HEK293T (cell line): ENCODE measurements around the gene PATL2.
"Not testable (repeated sequence)": the region's sequence is repeated elsewhere in the genome, so short reads cannot be mapped to it uniquely, and the experiment has no call there.

Source experiments
- ARNT ChIP-seq: fragments of 450-650 bp; IDR thresholded peaks from 2 replicates; pipeline ENCODE4 v1.6.1; 2017; ENCODE audit warnings: mild to moderate bottlenecking
- BHLHE40 ChIP-seq: fragments of 450-650 bp; IDR thresholded peaks from 2 replicates; pipeline ENCODE4 v1.6.1; 2016; ENCODE audit warnings: mild to moderate bottlenecking, moderate library complexity, borderline replicate concordance
- ELF4 ChIP-seq: fragments of 450-650 bp; IDR thresholded peaks from 2 replicates; pipeline ENCODE4 v1.6.1; 2017; ENCODE audit warnings: antibody characterized with exemption
- FOXA1 ChIP-seq: fragments of 450-650 bp; IDR thresholded peaks from 2 replicates; pipeline ENCODE4 v1.6.1; 2016; ENCODE audit warnings: mild to moderate bottlenecking
- FOXK2 ChIP-seq: fragments of 450-650 bp; IDR thresholded peaks from 2 replicates; pipeline ENCODE4 v1.6.1; 2016; ENCODE audit warnings: mild to moderate bottlenecking
- FOXM1 ChIP-seq: fragments of 450-650 bp; IDR thresholded peaks from 2 replicates; pipeline ENCODE4 v1.6.1; 2017; ENCODE audit warnings: mild to moderate bottlenecking, borderline replicate concordance
- HDGF ChIP-seq: fragments of 450-650 bp; IDR thresholded peaks from 2 replicates; pipeline ENCODE4 v1.6.1; 2017; ENCODE audit warnings: antibody characterized with exemption, borderline replicate concordance
- L3MBTL2 ChIP-seq: fragments of 450-650 bp; conservative IDR thresholded peaks from 2 replicates; pipeline ENCODE4 v1.6.1; 2016; ENCODE audit warnings: mild to moderate bottlenecking
- LEF1 ChIP-seq: fragments of 450-650 bp; IDR thresholded peaks from 2 replicates; pipeline ENCODE4 v1.6.1; 2017; ENCODE audit warnings: mild to moderate bottlenecking, borderline replicate concordance
- NFRKB ChIP-seq: fragments of 450-650 bp; IDR thresholded peaks from 2 replicates; pipeline ENCODE4 v1.6.1; 2016; ENCODE audit warnings: mild to moderate bottlenecking, moderate library complexity
- SP1 ChIP-seq: fragments of 450-650 bp; IDR thresholded peaks from 2 replicates; pipeline ENCODE4 v1.6.1; 2017
- SUZ12 ChIP-seq: fragments of 450-650 bp; IDR thresholded peaks from 2 replicates; pipeline ENCODE4 v1.6.1; 2016; ENCODE audit warnings: mild to moderate bottlenecking
- TF ChIP-seq, protein P1 (sequence below): fragments of 450-650 bp; IDR thresholded peaks from 2 replicates; pipeline ENCODE4 v1.6.1; 2016

DNA sequence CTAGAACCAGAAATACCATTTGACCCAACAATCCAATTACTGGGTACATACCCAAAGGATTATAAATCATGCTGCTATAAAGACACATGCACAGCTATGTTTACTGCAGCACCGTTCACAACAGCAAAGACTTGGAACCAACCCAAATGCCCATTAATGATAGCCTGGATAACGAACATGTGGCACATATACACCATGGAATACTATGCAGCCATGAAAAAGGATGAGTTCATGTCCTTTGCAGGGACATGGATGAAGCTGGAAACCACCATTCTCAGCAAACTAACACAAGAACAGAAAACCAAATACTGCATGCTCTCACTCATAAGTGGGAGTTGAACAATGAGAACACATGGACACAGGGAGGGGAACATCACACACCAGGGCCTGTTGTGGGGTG lies 21.8 kb downstream of the PATL2 start:
- not testable (repeated sequence) for TF ChIP-seq FOXK2, FOXA1, BHLHE40, ARNT, LEF1, L3MBTL2, ELF4, SP1, FOXM1, HDGF, NFRKB, SUZ12
- TF ChIP-seq, protein P1, sequence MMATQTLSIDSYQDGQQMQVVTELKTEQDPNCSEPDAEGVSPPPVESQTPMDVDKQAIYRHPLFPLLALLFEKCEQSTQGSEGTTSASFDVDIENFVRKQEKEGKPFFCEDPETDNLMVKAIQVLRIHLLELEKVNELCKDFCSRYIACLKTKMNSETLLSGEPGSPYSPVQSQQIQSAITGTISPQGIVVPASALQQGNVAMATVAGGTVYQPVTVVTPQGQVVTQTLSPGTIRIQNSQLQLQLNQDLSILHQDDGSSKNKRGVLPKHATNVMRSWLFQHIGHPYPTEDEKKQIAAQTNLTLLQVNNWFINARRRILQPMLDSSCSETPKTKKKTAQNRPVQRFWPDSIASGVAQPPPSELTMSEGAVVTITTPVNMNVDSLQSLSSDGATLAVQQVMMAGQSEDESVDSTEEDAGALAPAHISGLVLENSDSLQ, result not testable (repeated sequence)
